ENCODE measurements around the gene COL26A1.

Gene COL26A1

GRCh38 chr7:101330011-101330484, 32.6 kb upstream of the COL26A1 start:
- TF ChIP-seq FOXP2 (optimal IDR thresholded peaks at IDR 0.05; ENCODE audit: borderline replicate concordance, extremely low read depth, extremely low read length, insufficient read depth) (no peak), TAF1 (IDR thresholded peaks at IDR 0.05; ENCODE audit: borderline replicate concordance, insufficient read depth, low read length) (no peak), REST (IDR thresholded peaks at IDR 0.05; ENCODE audit: insufficient read depth in 1 of 2, low read depth in 2 of 2, low read length in 2 of 2) (no peak)

- TF ChIP-seq FOXP2 (optimal IDR thresholded peaks at IDR 0.05; ENCODE audit: borderline replicate concordance, extremely low read depth, extremely low read length, insufficient read depth) (no peak), POLR2AphosphoS5 (IDR thresholded peaks at IDR 0.05; ENCODE audit: low read depth, low read length) (no peak), TAF1 (IDR thresholded peaks at IDR 0.05; ENCODE audit: borderline replicate concordance, insufficient read depth, low read length) (no peak), REST (IDR thresholded peaks at IDR 0.05; ENCODE audit: insufficient read depth in 1 of 2, low read depth in 2 of 2, low read length in 2 of 2) (no peak), SIN3A (IDR thresholded peaks at IDR 0.05; ENCODE audit: borderline replicate concordance, insufficient read depth, low read length) (no peak)
These were observed 30.6 kb upstream of the COL26A1 start for GRCh38 chr7:101332026-101332425.

GRCh38 chr7:101333912-101334311, 28.8 kb upstream of the COL26A1 start:
- TF ChIP-seq REST (IDR thresholded peaks at IDR 0.05; ENCODE audit: insufficient read depth in 1 of 2, low read depth in 2 of 2, low read length in 2 of 2) (no peak), POLR2AphosphoS5 (IDR thresholded peaks at IDR 0.05; ENCODE audit: low read depth, low read length) (no peak), SIN3A (IDR thresholded peaks at IDR 0.05; ENCODE audit: borderline replicate concordance, insufficient read depth, low read length) (no peak), TAF1 (IDR thresholded peaks at IDR 0.05; ENCODE audit: borderline replicate concordance, insufficient read depth, low read length) (no peak), FOXP2 (optimal IDR thresholded peaks at IDR 0.05; ENCODE audit: borderline replicate concordance, extremely low read depth, extremely low read length, insufficient read depth) (no peak)

- TF ChIP-seq REST (IDR thresholded peaks at IDR 0.05; ENCODE audit: insufficient read depth in 1 of 2, low read depth in 2 of 2, low read length in 2 of 2) (no peak), POLR2AphosphoS5 (IDR thresholded peaks at IDR 0.05; ENCODE audit: low read depth, low read length) (no peak), FOXP2 (optimal IDR thresholded peaks at IDR 0.05; ENCODE audit: borderline replicate concordance, extremely low read depth, extremely low read length, insufficient read depth) (no peak), SIN3A (IDR thresholded peaks at IDR 0.05; ENCODE audit: borderline replicate concordance, insufficient read depth, low read length) (no peak), TAF1 (IDR thresholded peaks at IDR 0.05; ENCODE audit: borderline replicate concordance, insufficient read depth, low read length) (no peak)
These were observed 22.3 kb upstream of the COL26A1 start for GRCh38 chr7:101340379-101340778.

GRCh38 chr7:101342892-101343291, 19.8 kb upstream of the COL26A1 start:
- TF ChIP-seq REST (IDR thresholded peaks at IDR 0.05; ENCODE audit: insufficient read depth in 1 of 2, low read depth in 2 of 2, low read length in 2 of 2) (no peak), SIN3A (IDR thresholded peaks at IDR 0.05; ENCODE audit: borderline replicate concordance, insufficient read depth, low read length) (no peak), POLR2AphosphoS5 (IDR thresholded peaks at IDR 0.05; ENCODE audit: low read depth, low read length) (no peak), FOXP2 (optimal IDR thresholded peaks at IDR 0.05; ENCODE audit: borderline replicate concordance, extremely low read depth, extremely low read length, insufficient read depth) (no peak), TAF1 (IDR thresholded peaks at IDR 0.05; ENCODE audit: borderline replicate concordance, insufficient read depth, low read length) (no peak)

Data from PFSK-1 (cell line).